T-helper 2 cell (primary cell): ENCODE measurements around the gene CEP55.

Experiments used
- DNase-seq, 5 experiments: peaks; one replicate each; pipeline versions ENCODE4 v3.0.0 to v3.0.0-alpha.2; 2012 to 2022

Gene CEP55

DNA sequence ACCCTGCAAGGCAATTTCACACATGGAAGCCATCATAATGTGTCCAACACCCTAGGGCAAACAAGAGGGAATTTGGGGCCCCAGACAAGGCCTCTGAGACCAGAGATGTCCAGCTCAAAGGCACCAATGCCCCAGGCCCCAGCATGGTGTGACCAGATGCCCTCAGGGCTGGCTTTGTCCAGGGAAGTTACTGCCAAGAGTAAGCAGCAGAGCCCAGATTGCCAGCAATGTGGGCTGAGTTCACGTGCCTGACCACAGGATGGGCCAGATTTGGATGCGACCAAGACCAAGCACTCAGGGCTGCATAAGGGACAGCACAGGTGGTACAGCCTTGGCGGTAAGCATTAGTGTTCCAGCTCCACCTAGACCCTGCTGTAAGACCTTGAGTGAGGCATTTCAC is 27.0 kb upstream of the CEP55 start:
- no peak for DNase-seq

DNA sequence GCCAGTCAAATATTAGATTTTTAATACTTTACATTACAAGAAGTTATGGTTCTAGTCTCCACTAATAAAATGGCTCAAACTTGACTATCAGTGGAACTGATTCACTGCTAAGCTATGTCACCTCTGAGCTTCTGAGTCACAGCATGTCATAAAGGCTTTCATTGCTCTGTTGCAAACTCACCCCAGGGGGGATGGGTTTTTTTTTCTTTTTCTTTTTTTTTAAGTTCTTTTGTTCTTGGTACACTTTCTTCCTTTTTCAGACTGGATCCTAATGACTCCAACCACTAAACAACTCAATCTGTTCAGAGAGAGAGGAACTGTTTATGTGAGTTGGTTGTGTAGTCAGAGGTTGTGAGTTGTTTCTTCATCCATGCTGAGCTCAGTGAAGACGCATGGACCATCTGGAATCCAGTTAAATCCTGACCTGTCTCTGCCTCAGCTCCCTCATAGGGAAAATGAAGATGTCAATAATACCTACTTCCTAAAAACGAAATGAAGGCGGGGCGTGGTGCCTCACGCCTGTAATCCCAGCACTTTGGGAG is 25.2 kb upstream of the CEP55 start:
- DNase-seq = no peak

DNA sequence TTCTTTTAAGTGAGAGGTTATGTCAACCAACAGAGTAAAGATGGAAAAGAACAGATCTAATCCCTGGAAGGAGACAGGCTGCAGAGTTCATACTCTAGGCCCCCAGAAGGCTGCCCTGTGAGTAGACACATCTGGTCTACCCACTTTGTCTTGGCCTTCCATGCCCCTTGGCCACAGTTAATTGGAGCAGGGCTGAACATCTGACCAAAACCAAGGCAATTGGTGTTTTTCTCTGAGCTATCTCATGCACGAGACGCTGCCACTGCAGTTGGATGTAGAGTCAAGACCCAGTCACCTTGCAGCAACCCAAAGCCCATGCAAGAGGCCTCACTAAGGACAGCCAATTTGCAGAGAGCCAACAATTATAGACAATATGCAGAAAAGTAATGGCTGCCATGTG is 23.3 kb upstream of the CEP55 start:
- no peak for DNase-seq

DNA sequence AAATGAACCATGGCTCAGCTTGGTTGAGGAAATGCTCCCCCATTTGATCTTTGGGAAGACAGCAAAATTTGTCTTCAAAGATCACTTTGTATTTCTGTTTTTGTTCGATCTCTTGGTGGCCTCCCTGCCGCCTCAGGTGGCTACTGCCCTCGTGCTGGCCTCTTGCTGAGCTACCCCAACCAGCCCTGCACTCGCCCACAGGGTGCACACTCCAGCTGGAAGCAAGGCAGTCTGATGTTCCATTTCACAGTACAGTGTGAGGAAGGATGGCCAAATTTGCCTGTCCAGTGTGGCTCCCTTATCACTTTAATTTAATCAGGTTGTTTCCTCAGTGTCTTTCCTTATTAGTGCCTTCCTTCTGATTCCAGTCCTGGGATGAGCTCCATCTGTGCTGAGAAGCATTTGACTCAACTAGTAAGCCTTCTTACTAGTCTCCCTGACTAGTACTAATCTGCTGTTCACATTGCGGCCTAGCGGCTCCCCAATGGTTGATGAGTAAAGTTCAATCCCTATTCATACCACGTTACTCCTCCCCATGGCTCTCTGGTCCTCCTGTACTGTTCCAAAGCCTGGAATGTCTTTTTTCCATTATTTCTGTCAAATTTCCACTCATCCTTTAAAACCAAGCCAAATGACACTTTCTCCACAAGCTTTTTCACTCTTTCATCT is 22.5 kb upstream of the CEP55 start:
- DNase-seq = no peak

DNA sequence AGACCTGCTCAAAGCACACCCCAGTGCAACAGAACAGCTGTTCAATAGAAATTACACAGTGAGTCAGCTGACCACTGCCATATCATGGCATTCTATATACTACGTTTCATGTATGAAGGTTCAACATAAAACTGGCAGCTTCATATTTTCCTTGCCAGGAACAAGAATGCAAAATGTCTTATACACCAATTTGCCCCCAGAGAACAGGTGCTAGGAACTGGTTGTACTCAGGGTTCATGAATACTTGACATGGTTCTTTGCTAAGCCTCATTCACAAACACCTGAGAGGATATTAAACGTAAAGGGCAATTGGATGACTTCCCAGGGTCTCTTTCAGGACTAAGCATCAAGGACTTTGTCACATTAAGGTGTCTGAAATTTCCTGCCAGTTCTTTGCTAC is 21.2 kb upstream of the CEP55 start:
- no peak for DNase-seq

DNA sequence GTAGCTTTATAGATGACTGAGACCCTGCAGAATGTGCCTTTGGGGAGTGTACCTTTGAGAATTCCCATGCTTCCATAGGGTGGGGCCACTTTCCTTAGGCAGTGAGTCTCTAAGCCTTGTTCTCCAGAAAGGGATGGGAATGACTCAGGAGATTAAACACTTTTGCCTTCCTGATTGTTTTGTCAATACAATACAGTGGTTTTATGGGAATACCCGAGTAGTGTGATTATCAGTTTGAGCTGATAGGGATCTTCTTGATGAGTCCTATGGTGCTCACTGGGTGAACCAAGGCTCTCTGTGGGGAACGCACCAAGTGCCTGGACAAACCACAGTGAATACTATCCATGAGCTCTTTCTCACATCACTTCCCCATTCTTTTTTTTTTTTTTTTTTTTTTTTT is 20.5 kb upstream of the CEP55 start:
- DNase-seq = no peak

DNA sequence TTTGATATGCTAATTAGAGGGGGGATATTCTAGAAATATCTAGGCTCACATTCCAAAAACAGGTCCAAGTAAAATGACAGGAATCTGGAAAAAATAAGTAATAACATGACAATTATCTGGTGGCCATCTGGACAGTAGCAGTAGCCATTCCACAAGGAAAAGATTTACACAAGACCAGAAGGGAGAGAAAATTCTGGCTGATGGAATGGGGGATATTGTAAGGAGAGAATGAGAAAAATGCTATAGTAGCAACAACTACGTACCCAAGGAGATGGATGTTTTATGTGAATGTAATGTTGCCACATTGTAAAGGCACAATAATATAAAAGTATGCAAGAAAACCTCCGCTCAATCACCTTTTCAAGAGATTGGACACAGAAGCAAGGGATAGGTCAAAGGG is 19.7 kb upstream of the CEP55 start:
- DNase-seq = no peak

DNA sequence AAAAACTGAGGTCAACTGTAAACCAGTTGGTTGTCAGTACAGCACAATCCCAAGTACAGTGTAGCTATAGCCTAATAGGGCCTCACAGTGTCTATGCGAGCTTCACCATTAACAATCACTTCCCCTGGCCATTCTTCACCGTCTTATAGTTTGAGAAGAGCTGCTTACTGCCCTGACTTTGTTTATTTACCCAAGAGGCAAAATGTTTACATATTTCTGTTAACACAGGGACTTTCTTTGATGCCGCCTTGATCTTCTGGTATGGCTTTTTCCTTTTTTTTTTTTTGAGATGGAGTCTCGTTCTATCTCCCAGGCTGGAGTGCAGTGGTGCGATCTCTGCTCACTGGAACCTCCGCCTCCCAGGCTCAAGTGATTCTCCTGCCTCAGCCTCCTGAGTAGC is 17.5 kb upstream of the CEP55 start:
- no peak for DNase-seq

DNA sequence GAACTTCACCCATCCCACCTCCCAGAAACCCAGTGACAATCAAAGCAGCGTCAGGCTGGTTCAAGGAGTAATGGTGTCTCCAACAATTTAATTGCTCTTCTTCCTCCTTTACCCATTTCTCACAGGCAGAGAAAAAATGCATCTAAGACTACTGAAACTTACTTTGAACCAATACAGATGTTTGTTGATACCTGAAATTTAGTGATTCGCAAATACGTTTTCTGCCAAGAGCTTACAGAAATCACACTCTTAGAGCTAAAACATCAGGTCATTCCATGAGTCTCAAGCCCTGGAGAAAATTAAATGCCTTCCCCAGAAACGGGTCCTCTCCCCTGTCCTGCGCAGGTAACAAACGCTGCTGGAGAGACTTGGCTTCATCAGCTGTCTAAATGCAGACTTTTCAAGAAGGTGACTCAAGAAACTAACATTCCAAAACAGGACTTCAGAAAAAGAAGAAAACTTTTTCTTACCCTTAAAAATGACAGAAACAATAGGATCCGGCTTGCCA is 14.7 kb upstream of the CEP55 start:
- DNase-seq = no peak

DNA sequence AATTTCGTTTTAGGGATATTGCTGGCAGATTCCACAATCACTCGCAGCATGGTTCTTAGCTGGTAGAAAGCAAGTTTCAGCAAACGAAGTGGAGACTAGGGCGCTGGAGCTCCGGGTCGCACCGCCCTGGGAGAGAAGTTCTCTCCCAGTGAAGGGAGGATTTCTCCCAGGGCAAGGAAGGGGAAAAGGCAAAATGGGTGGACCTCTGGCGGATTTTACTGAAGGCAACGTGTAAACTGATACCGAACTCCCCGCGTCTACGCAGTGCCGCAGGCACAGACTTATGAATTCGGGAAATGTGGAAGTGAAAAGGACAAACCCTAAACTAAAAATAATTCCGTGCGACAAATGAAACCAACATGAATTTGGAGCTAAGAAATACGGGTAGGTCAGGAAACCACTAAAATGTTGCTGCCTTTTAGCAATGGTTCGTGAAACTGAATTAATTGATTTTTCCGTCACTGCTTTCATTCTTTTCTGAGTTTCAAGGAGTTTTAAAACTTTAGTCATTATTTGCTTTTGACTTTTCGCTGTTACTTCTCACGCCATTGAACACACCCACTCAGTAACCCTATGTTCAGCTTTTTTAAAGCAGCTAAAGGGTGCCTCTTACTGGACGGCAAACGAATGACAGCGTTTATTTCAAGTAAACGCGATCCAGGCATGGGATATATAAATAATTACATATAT is 14.1 kb upstream of the CEP55 start, which contains the start of gene MYOF:
Gene MYOF (minus strand): TSS at position 190 of the 690 bp plus-strand sequence. CDS start 140 bp downstream, at position 50.
- peak in 4 of 5 experiments; percentile 20 to 85 (median 28) for DNase-seq

DNA sequence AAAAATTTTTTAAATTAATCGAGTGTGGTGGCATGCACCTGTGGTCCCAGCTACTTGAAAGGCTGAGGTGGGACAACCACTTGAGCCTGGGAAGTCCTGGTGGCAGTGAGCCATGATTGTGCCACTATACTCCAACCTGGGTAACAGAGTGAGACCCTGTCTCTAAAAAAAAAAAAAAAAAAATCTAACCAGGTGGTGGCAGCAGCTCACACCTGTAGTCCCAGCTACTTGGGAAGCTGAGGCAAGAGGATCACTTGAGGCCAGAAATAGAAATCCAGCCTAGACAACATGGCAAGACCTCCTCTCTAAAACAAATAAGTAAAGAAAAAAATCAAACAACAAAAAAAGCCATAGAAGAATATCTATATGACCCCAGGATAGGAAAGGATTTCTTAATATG is 10.7 kb upstream of the CEP55 start:
- DNase-seq = peak in 1 of 5 experiments; percentile 41

DNA sequence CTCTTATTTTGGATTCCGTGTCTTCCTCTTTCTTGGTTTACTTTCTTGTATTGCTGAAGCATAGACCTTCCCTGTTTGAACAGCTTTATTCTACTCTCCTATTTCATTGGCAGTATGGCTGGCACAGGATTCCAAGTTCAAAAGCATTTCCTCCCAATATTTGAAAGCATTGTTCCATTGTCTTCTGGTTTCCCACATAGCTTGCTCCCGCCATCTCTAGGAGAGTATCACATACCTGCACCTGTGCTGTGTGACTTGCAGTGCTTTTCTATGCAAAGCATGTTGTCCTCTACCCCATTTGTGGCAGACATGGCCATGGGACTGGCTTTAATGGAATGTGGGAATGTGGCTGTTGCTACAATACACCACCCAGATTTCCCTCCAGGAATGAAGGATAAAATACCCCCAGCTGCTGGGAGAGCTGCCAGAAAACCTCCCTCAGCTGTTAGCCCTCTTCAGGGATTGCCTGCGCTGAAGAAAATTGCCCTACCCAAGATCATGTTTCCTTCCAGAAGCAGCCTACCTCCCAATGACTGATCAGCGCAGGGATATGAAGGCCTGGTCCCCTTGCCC is 7.4 kb upstream of the CEP55 start:
- DNase-seq = no peak

DNA sequence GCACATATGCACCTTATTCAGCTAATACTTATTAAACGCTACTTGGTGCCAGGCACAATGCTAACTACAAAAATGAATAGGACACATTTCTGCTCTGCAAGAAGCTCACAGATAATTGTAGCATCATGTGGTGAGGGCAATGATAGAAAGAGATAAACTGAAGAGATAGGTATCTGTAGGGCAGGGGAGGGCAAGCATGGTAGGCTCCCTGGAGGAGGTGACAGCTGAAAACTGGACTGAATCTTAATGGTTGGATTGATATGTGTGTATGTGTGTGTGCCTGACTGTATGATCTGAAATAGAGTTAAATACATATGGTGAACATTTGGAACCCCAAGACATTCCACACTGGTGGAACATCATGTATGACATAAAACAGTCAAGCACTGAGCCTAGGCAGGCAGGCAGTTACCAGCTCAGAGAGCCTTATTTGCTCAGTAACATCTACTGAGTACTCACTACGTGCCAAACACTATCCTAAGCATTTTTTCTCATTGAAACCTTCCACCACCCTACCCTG is 4.8 kb upstream of the CEP55 start:
- peak in 1 of 5 experiments; percentile 70 for DNase-seq

DNA sequence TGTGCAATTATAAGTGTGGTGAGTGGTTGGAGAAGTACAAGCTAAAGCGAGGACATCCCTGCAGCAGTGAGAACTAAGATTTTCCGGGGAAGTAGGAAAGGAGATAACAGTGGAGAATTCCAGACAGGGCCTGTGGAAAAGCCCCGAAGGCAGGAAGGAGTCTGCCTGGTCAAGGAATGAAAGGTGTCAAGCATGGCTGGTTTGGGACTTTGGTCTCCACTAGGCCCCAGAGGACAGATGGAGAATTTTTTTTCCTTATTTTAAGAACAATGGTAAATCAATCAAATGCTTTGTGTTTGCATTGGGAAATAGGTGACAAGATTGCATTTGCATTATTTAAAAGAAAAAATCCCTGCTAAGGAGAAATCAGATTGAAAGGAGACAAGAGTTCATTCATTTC is 3.2 kb upstream of the CEP55 start:
- no peak for DNase-seq

DNA sequence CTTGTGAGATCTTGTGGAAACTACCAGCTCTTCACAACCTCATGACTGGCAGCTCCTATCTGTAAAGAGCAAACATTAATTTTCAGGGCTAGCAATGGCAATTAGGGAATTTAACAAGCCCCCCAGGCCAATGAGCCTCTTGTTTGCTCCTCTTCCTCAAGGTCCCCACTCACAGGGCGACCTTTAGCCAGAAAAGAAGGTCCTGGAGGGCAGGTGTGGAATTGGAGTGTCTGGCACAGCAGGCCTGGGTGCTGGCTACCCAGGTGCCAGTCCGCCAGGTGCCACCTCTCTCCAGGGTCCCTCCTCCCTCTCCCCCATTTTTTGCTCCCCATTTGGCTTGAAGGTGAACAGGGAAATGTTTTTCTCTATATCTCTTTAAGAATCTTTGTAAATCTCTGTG is 1.9 kb upstream of the CEP55 start:
- no peak for DNase-seq

DNA sequence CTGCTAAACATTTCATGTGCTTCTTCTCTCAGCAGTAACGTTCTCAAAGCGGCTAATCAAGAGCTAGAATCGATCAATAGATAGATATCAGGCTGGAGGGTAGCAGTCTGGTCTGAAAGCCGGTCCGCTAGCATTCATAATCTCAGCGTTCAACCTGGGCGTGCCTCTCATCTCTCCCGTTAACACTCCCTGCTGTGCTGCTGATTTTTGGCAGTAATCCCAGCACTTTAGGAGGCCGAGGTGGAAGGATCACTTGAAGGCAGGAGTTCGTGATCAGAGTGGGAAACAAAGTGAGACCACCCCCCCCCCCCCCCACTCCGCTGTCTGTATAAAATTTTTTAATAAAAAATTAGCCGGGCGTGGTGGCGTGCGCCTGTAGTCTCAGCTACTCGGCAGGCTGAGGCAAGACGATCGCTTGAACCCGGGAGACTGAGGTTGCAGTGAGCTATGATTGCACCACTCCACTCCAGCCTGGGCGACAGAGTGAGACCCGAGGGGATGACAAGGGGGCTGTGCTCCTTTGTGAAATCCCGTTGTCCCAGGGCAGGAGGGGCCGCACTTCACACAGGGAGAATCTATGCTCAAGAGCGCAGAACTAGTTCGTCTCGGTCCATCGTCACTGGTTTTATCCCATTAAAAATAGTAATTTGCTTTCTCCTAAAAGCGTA is 624 bp upstream of the CEP55 start:
- DNase-seq = peak in 1 of 5 experiments; percentile 31

DNA sequence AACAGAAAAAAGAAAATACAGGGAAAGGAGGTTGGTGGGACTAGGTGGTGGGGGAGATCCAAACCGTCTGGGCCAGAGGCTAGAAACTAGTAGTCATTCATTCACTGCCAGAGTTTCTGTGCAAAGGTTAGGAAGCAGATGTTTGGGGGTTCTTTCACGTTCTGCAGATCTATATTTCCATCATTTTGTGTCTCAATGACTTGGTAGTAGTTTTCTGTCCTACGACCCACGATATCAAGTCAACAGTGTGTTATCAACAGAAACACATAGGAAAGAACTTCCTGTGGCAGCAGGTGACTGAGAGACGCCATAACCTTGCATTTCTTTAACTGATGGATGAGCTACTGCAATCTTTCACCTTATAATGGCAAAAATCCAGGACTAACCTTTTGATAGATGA is 1.8 kb downstream of the CEP55 start:
- DNase-seq = peak in 1 of 5 experiments; percentile 63

DNA sequence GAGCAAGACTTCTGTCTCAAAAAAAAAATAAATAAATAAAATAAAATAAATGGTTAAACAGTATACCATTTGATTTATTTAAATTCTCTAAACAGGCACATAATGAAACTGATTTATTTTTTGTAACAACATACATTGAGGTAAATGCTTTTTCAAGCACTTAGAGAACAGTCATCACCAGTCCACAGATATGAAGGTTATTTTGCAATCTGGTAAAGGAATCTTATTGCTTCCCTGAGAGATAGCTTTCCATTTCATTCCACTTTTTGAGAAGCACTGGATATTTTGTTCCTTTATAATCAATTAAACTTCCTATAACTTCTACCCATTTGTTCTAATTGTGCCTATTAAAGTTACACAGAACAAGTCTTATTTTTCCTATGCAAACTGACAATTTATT is 5.2 kb downstream of the CEP55 start:
- DNase-seq = no peak

DNA sequence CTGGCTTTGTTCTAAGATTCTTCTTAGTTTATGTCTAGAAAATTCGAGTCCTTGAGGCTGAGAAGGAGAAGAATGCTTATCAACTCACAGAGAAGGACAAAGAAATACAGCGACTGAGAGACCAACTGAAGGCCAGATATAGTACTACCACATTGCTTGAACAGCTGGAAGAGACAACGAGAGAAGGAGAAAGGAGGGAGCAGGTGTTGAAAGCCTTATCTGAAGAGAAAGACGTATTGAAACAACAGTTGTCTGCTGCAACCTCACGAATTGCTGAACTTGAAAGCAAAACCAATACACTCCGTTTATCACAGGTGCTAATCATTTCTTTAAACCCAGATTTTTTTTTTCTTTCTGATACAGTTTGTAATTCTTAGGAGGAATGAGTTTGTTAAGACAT is 6.7 kb downstream of the CEP55 start:
- peak in 1 of 5 experiments; percentile 89 for DNase-seq

DNA sequence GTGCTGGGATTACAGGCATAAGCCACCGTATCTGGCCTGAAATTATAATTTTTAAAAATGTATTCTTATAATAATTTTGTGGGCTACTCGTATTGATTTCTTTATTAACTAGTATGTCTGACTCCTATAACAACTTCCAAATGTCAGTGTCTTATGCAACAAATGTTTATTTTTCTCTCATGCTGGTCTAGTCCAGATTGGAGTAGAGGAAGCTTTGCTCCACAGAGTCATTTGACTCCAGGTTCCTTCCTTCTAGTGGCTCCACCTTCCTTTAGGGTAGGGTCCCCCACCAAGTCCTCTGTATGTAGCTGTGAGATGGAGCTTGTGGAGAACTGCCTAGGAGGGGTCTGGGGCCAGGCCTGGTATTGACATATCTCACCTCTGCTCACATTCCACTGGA is 8.7 kb downstream of the CEP55 start:
- DNase-seq = no peak

DNA sequence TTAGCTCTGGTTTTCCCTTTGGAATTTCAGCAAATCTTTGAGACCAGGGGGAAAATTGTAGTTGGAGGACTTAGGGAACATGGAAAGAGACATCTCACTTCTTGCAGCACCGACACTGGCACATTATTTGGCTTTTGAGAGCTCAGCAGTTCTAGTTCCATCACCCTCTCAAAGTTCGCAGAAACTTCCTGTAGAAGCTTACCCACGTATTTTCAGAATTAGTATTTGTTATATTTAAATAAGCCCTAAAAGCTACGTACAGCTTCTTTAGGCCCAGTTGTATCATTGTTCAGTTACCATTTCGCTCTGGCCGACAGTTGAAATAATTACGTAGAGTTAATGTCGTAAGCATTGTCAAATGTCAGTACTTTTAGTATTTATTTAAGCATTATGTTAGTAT is 13.4 kb downstream of the CEP55 start:
- peak in 1 of 5 experiments; percentile 74 for DNase-seq

DNA sequence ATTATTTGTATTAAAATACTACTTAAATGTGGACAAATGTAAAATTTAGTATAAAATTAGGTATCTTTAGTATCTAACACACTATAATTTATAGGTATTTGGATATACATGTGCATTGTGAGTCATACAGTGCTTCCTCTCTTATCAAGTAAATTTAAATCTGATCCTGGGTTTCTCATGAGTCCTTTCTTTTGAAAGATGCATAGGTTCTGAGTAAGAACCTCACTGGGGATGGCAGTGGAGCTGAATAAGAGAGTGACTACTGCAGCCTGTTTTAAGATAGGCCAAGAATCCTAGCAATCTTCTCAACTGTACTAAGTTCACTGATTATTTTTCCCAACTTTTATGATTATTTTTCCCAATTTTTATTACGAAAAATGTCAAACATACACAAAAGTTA is 16.2 kb downstream of the CEP55 start:
- peak in 1 of 5 experiments; percentile 45 for DNase-seq

DNA sequence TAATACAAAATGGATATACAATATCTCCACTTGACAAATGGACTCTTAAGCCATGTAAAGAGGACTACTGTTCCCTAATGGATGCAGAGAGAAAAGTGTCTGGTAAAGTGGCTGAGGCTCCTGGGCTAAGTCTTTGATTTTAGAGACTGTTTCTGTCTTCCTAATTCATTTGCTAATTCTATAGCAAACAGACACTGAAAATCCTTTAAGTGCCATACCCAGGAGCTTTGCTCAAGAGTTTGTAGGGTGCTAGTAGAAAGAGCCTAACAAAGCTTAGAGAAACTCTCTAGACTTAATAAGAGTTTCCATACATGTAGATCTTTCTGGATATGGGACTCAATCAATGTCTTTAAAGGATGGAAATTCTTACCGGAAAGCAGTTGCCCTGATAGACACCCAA is 16.7 kb downstream of the CEP55 start:
- no peak for DNase-seq
